Mesenchymal stem cell (in vitro differentiated cells and primary cell): ENCODE results near the gene IMMP2L.

Experiments
- DNase-seq: peaks from one replicate; pipeline ENCODE4 v3.0.0-alpha.2; 2013
- H2AFZ ChIP-seq: one replicate; pipeline ENCODE4 v1.6.1; 2013; ENCODE audit warnings: low read depth, mild to moderate bottlenecking, control low read depth, inconsistent platforms, low read length, moderate library complexity
- H2AK5ac ChIP-seq: 2 replicates; pipeline ENCODE4 v1.6.1; 2013; ENCODE audit warnings: low read length, moderate library complexity, mild to moderate bottlenecking, inconsistent platforms; ENCODE audit not compliant: severe bottlenecking
- H2BK120ac ChIP-seq: one replicate; pipeline ENCODE4 v1.6.1; 2013; ENCODE audit warnings: low read depth, mild to moderate bottlenecking, inconsistent platforms, low read length, moderate library complexity
- H2BK12ac ChIP-seq, 2 experiments: one replicate each; pipeline ENCODE4 v1.6.1; 2013; ENCODE audit warnings: inconsistent platforms in 2 of 2, low read length in 2 of 2, mild to moderate bottlenecking in 2 of 2, moderate library complexity in 2 of 2, control low read depth in 1 of 2
- H2BK15ac ChIP-seq: one replicate; pipeline ENCODE4 v1.6.1; 2013; ENCODE audit warnings: mild to moderate bottlenecking, low read depth, inconsistent platforms; ENCODE audit not compliant: poor library complexity, severe bottlenecking
- H2BK5ac ChIP-seq: 2 replicates; pipeline ENCODE4 v1.6.1; 2013; ENCODE audit warnings: low read depth, mild to moderate bottlenecking, low read length, control low read depth, inconsistent platforms; ENCODE audit not compliant: poor library complexity, severe bottlenecking
- H3K14ac ChIP-seq, 2 experiments: one replicate each; pipeline ENCODE4 v1.6.1; 2013; ENCODE audit warnings: inconsistent platforms in 2 of 2, low read length in 2 of 2, control low read depth in 1 of 2, mild to moderate bottlenecking in 1 of 2, moderate library complexity in 1 of 2
- H3K18ac ChIP-seq, 2 experiments: one replicate each; pipeline ENCODE4 v1.6.1; 2013; ENCODE audit warnings: inconsistent platforms in 2 of 2, low read length in 2 of 2, control low read depth in 1 of 2, low read depth in 1 of 2, mild to moderate bottlenecking in 1 of 2
- H3K23ac ChIP-seq, 2 experiments: one replicate each; pipeline ENCODE4 v1.6.1; 2013; ENCODE audit warnings: inconsistent platforms in 2 of 2, low read length in 2 of 2, mild to moderate bottlenecking in 2 of 2, moderate library complexity in 2 of 2, control low read depth in 1 of 2
- H3K27ac ChIP-seq: 2 replicates; pipeline ENCODE4 v1.5.1; 2013; ENCODE audit warnings: mild to moderate bottlenecking, moderate library complexity, low read length, control low read depth, inconsistent platforms; ENCODE audit not compliant: poor library complexity, severe bottlenecking
- H3K27me3 ChIP-seq, 2 experiments: 2 replicates each; pipeline versions ENCODE4 v1.6.1 to v1.7.0; 2013; ENCODE audit warnings: low read length in 2 of 2, mild to moderate bottlenecking in 2 of 2, moderate library complexity in 2 of 2, control low read depth in 1 of 2, inconsistent platforms in 1 of 2; ENCODE audit not compliant: control insufficient read depth in 1 of 2, insufficient read depth in 1 of 2
- H3K36me3 ChIP-seq, 2 experiments: 2 replicates each; pipeline versions ENCODE4 v1.6.1 to v1.7.0; 2013; ENCODE audit warnings: low read length in 2 of 2, control low read depth in 1 of 2, inconsistent platforms in 1 of 2, low read depth in 1 of 2, mild to moderate bottlenecking in 1 of 2; ENCODE audit not compliant: insufficient read depth in 2 of 2, control insufficient read depth in 1 of 2
- H3K4ac ChIP-seq, 2 experiments: one replicate each; pipeline ENCODE4 v1.6.1; 2013; ENCODE audit warnings: inconsistent platforms in 2 of 2, low read length in 2 of 2, mild to moderate bottlenecking in 2 of 2, moderate library complexity in 2 of 2, control low read depth in 1 of 2, low read depth in 1 of 2
- H3K4me1 ChIP-seq: 2 replicates; pipeline ENCODE4 v1.6.1; 2013; ENCODE audit warnings: low read depth, low read length, control low read depth; ENCODE audit not compliant: control insufficient read depth, insufficient read depth
- H3K4me2 ChIP-seq: 2 replicates; pipeline ENCODE4 v1.6.1; 2013; ENCODE audit warnings: low read length, mild to moderate bottlenecking, inconsistent platforms; ENCODE audit not compliant: poor library complexity, severe bottlenecking
- H3K4me3 ChIP-seq, 2 experiments: 2 replicates each; pipeline versions ENCODE4 v1.5.1 to v1.7.0; 2013; ENCODE audit warnings: low read length in 2 of 2, mild to moderate bottlenecking in 2 of 2, control low read depth in 1 of 2, low read depth in 1 of 2; ENCODE audit not compliant: insufficient read depth in 1 of 2
- H3K79me1 ChIP-seq: replicated peaks from 2 replicates; pipeline ENCODE4 v1.6.1; 2013; ENCODE audit warnings: mild to moderate bottlenecking, control low read depth, low read length, inconsistent platforms; ENCODE audit not compliant: poor library complexity, severe bottlenecking
- H3K9ac ChIP-seq: 2 replicates; pipeline ENCODE4 v1.7.0; 2013; ENCODE audit warnings: mild to moderate bottlenecking, low read length, moderate library complexity
- H3K9me3 ChIP-seq: 2 replicates; pipeline ENCODE4 v1.7.0; 2013; ENCODE audit warnings: mild to moderate bottlenecking, low read length; ENCODE audit not compliant: control insufficient read depth
- H4K8ac ChIP-seq: one replicate; pipeline ENCODE4 v1.6.1; 2013; ENCODE audit warnings: inconsistent platforms, mild to moderate bottlenecking, low read length, moderate library complexity
- H4K91ac ChIP-seq: one replicate; pipeline ENCODE4 v1.6.1; 2013; ENCODE audit warnings: mild to moderate bottlenecking, low read length, inconsistent platforms
- WGBS: methylation state at CpG from one replicate; pipeline ENCODE4 v1.1.7; 2013; ENCODE audit warnings: mixed read lengths; 5-methylcytosine and 5-hydroxymethylcytosine counted together

Gene IMMP2L

GRCh38 chr7:110914263-110914662, 648.0 kb downstream of the IMMP2L start:
- Histone ChIP-seq H3K27ac (no peak overlapping the region), H3K23ac (no peak overlapping the region), H2AK5ac (no peak overlapping the region), H2AFZ (no peak overlapping the region), H2BK15ac (no peak overlapping the region), H4K8ac (no peak overlapping the region), H2BK12ac (no peak overlapping the region), H3K79me1 (no peaks in the 10 kb centered on the region), H3K4me1 (no peaks in the 10 kb centered on the region), H2BK120ac (no peak overlapping the region), H3K4me2 (no peak overlapping the region), H4K91ac (no peak overlapping the region), H3K27me3 (no peaks in the 10 kb centered on the region), H2BK5ac (no peak overlapping the region), H3K36me3 (no peaks in the 10 kb centered on the region), H3K4me3 (no peak overlapping the region), H3K9ac (no peak overlapping the region), H3K9me3 (no peaks in the 10 kb centered on the region), H3K4ac (no peak overlapping the region), H3K14ac (no peak overlapping the region), H3K18ac (no peak overlapping the region)
- 83% methylated on average over 2 of the region's 2 CpGs for WGBS
- no peak for DNase-seq

- H2AFZ ChIP-seq = no peak overlapping the region
- no CpG with 5 or more reads among the region's 2 CpGs for WGBS
- no peak overlapping the region for H3K4me3 ChIP-seq
- H3K79me1 ChIP-seq = no peaks in the 10 kb centered on the region
- H3K4ac ChIP-seq = no peak overlapping the region
- H2BK12ac ChIP-seq = no peak overlapping the region
- H4K8ac ChIP-seq = no peak overlapping the region
- no peak overlapping the region for H2BK120ac ChIP-seq
- no peak overlapping the region for H3K23ac ChIP-seq
- H3K4me1 ChIP-seq = no peaks in the 10 kb centered on the region
- H2AK5ac ChIP-seq = no peak overlapping the region
- H3K18ac ChIP-seq = no peak overlapping the region
- DNase-seq = no peak
- no peak overlapping the region for H2BK15ac ChIP-seq
- no peaks in the 10 kb centered on the region for H3K36me3 ChIP-seq
- H3K27ac ChIP-seq = no peak overlapping the region
- no peak overlapping the region for H4K91ac ChIP-seq
- peaks cover 2% of the 10 kb centered on the region for H3K9me3 ChIP-seq
- H2BK5ac ChIP-seq = no peak overlapping the region
- H3K4me2 ChIP-seq = no peak overlapping the region
- no peak overlapping the region for H3K9ac ChIP-seq
- no peak overlapping the region for H3K14ac ChIP-seq
- no peaks in the 10 kb centered on the region for H3K27me3 ChIP-seq
These were observed 650.7 kb downstream of the IMMP2L start for GRCh38 chr7:110911632-110912031.

- H3K18ac ChIP-seq = no peak overlapping the region
These were observed 653.2 kb downstream of the IMMP2L start for GRCh38 chr7:110909117-110909516.

DNA sequence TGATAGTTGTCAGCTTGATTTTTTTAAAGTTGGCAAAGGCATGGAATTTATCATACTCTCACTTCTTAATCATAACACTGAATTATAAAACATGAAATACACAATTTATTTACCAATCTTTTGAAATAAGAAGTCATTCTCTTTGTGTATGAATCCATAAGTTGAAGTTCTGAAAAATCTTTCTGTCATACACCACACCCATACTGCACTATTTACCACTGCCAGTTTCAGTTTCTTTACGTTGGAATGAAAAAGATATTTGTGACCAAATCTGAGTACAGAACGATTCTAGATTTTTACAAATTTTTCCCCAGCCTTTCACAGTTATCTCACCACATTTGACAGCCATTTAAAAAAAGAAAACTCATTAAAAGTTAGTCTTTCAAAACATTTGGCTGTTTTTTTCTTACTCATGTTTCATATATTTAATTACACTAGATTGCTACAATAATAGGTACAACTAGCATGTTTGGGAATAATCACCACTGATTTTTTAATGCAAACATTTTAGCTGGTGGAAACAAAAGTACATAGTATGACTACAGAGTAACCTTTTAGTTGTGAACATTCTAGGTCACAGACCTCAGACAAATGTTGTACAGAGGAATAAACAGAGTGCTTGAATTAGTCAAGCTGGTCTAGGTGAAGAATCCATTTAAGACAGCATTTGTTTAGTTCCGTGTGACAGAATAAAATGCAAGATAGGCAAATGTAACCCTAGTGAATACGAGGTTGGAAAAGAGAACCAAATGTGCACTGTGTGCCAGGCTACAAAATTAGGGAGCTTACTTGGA, 656.3 kb downstream of the IMMP2L start:
- H3K4me3 ChIP-seq = no peak overlapping the region
- no peak overlapping the region for H4K8ac ChIP-seq
- H3K4ac ChIP-seq = no peak overlapping the region
- no peaks in the 10 kb centered on the region for H3K36me3 ChIP-seq
- no peak overlapping the region for H2AK5ac ChIP-seq
- H2AFZ ChIP-seq = no peak overlapping the region
- H3K4me2 ChIP-seq = no peak overlapping the region
- no peak overlapping the region for H3K23ac ChIP-seq
- no peak overlapping the region for H2BK120ac ChIP-seq
- H3K27ac ChIP-seq = no peak overlapping the region
- H3K9ac ChIP-seq = no peak overlapping the region
- H2BK15ac ChIP-seq = no peak overlapping the region
- no peak overlapping the region for H2BK5ac ChIP-seq
- no peaks in the 10 kb centered on the region for H3K79me1 ChIP-seq
- WGBS = 78% methylated on average over 4 of the region's 4 CpGs
- H4K91ac ChIP-seq = no peak overlapping the region
- H3K14ac ChIP-seq = no peak overlapping the region
- H3K9me3 ChIP-seq = peaks cover 2% of the 10 kb centered on the region
- no peak overlapping the region for H2BK12ac ChIP-seq
- no peak for DNase-seq
- no peaks in the 10 kb centered on the region for H3K4me1 ChIP-seq
- no peaks in the 10 kb centered on the region for H3K27me3 ChIP-seq
- H3K18ac ChIP-seq = no peak overlapping the region

More at GRCh38 chr7:110909117-110909516, 653.2 kb downstream of the IMMP2L start:
- no peaks in the 10 kb centered on the region for H3K27me3 ChIP-seq
- no peak overlapping the region for H3K27ac ChIP-seq
- H2AFZ ChIP-seq = no peak overlapping the region
- no peak for DNase-seq
- no peak overlapping the region for H4K8ac ChIP-seq
- H4K91ac ChIP-seq = no peak overlapping the region
- H2BK12ac ChIP-seq = no peak overlapping the region
- H3K4ac ChIP-seq = no peak overlapping the region
- H3K14ac ChIP-seq = no peak overlapping the region
- H3K9ac ChIP-seq = no peak overlapping the region
- no peaks in the 10 kb centered on the region for H3K79me1 ChIP-seq
- H3K4me3 ChIP-seq = no peak overlapping the region
- no peak overlapping the region for H3K4me2 ChIP-seq
- no peaks in the 10 kb centered on the region for H3K36me3 ChIP-seq
- no peak overlapping the region for H2AK5ac ChIP-seq
- H3K9me3 ChIP-seq = peaks cover 2% of the 10 kb centered on the region
- no peak overlapping the region for H2BK120ac ChIP-seq
- 92% methylated on average over 3 of the region's 3 CpGs for WGBS
- H2BK15ac ChIP-seq = no peak overlapping the region
- no peak overlapping the region for H2BK5ac ChIP-seq
- H3K23ac ChIP-seq = no peak overlapping the region
- H3K4me1 ChIP-seq = no peaks in the 10 kb centered on the region
